T-helper 9 cell (primary cell): ENCODE measurements around the gene UTS2B.
"Not testable (repeated sequence)": the region's sequence is repeated elsewhere in the genome, so short reads cannot be mapped to it uniquely, and the experiment has no call there.

Experiments
- DNase-seq: peaks from one replicate; pipeline ENCODE4 v3.0.0-alpha.2; 2020

The UTS2B gene

GRCh38 chr3:191275244-191275643, 55.1 kb downstream of the UTS2B start:
- DNase-seq, result not testable (repeated sequence)

DNA sequence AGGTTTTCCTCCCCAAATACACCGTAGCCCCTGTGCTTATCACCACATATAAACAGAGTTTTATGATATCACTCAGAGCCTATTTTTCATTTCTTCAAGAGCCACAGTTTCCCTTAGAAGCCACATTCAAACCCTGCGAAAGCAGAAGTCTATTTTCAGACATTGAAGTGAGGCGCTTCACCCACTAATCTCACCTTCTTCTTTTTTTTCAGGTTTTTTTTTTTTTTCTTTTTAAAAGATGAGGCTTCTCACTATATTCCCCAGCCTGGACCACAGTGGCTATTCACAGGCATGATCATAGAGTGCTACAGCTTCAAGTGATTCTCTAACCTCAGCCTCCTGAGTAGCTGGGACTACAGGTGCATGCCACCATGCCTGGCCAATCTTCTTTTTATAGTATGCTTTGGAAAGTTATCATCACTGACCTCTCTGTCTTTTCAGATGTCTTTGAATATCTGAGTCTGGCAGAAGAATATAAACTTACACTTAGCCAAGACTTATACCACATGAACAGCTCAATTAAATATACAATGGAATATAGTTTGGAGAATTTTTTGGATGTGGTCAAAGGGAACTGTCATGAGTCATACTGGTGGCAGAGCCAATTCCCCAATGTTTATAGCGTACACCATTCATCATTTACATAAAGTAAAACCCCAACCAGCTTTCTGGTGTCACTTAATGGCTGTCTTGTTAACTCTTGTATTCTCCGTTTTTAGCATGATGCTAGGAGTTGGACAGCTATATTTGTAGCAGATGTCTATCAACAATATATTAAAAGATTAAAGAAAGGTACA, 60.8 kb downstream of the UTS2B start:
- DNase-seq, result no peak

- no peak for DNase-seq
Measured at GRCh38 chr3:191268737-191269136, 61.6 kb downstream of the UTS2B start.

GRCh38 chr3:191263850-191264249, 66.5 kb downstream of the UTS2B start:
- no peak for DNase-seq

- DNase-seq, result no peak
Measured at GRCh38 chr3:191263365-191263764, 67.0 kb downstream of the UTS2B start.

DNA sequence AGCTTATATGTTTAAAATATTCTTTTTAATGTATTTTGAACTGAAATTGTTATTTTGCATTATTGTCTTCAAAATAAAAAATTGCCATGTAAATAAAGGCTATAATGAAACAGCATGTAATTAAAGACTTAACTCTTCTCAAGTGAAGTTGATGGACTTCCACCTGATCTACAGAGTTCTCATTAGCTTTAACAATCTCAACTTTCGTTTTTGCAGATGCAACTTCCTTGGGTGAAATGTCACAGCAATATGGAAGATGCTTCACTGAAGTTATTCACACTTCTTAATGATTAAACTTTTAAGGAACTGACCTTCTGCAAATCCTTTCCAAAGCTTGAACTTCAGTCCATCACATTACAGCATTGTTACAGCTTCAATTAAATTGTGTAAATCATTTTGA, 67.7 kb downstream of the UTS2B start:
- DNase-seq, result no peak

GRCh38 chr3:191261304-191261638, 69.1 kb downstream of the UTS2B start:
- DNase-seq, result no peak

DNA sequence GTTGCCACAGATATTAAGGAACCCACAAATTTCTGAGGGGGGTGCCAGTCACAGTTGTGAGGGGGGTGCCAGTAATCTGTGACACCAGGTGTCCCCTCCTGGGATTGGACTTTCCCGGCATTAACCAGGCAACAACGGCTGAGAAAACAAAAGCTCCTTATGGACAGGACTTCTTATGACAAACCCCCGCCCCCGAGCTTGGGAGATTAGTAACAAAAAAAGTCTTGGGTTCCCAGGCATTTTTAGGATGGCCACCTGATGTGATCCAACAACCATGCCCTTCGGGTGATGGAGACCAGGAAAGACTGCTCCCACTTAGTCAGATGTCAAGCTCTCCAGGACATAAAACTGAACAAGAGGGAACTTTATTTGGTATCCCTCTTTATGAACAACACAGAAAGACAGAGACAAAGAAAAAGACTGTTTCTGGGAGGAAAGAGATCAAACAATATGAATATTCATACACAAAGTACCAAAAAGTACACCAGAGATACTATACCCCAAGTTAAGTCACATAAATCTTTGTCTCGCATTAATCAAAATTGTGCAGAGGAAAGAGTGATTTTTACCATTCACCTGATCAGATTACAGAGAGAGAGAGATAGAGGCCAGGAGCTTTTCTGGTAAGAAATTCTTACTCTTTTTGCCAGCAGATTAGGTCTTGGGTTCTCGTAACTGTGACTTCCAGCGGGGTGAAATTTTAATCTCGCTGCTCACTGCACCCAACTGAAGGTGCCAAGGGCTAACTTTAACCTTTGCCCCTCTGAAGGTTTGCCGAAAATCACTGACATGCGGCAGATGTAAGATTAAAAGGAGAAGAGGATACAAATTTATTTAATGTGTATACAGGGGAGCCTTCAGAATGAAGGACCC, 69.7 kb downstream of the UTS2B start:
- no peak for DNase-seq

- no peak for DNase-seq
Measured at GRCh38 chr3:191259486-191259885, 70.8 kb downstream of the UTS2B start.

- no peak for DNase-seq
Measured at GRCh38 chr3:191257286-191257685, 73.0 kb downstream of the UTS2B start.

DNA sequence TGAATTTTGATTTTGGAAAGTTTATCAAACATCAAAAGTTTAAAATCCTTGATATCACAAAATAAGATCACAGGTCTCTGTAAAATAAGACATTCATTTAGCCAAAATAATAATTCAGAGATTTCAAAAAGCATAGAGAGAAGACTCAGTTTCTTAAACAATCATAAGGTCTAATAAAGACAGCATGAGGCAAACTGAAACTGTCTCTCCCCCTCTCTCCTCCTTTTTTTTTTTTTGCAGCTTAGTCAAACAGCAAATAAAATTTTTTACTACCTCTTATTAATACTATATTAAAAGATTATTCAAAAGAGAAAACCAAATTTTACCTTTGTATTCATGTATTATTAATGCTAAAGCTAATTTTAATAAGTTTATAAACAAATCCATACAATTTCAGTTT, 73.9 kb downstream of the UTS2B start:
- no peak for DNase-seq

- DNase-seq, result no peak
Measured at GRCh38 chr3:191255156-191255555, 75.2 kb downstream of the UTS2B start.

DNA sequence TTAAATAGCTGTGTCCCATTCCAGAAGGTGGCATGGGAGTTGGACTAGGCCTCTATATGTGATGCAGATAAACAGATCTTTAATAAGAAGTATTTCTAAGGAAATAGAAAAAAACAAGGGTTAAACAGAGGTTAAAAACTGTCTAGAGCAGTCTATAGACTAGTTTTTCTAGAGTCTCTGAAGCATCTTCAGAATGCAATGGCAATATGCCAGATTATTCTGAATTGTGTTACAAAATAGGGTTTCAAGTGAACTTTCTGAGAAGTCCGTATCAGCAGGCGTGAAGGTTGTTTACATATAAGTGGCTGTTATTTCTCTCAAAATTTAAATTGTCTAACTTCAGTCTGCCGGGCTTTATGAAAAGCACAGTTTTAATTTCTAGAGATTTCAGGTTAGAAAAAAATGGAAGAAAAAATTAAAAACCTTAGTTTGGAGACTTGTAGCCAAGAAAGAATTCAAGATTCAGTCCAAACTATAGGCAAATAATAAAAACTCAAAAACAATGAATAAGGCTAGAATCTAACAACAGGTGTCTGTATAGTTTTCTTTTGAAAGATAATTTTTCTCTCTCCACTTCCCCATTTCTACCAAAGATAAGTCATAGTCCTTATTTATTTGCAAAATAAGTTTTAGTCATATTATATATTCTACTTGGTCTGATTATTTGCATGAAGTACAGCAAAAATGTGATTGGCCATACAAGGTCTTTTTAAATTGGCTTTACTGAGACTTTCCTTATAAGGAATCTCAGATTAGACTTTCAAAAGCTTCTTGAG, 76.0 kb downstream of the UTS2B start:
- DNase-seq, result no peak

DNA sequence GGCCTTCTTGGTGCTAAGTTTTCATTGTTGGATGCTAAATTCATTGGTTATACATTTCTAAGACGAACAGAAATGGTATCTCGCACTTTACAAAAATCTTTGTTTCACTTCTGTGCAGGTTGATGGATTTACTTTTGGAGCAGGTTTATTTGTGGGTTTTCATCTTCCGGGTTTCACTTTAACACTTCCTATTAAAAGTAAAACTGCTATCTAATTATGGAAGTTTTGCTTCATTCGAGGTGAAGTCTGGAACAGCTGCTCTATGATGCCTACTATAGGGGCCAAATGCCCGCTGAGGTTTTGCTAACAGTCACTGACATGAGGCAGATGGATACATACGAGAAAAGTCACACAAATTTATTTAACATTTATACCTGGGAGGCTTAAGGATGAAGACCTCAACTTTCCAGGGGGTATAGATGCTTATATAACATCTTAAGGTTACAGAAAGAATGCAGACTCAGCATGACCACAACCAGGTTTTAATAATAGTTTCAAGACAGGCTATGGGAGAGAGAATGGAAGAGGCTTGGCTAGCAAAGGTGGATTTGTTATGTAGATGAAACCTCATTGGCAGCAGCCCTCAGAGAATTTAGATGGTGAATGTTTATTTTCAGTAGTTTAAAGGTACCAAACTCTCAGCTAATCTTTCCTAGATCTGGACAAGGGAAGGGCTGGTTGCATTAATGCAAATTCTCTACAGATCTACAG, 77.1 kb downstream of the UTS2B start:
- no peak for DNase-seq

GRCh38 chr3:191246630-191247029, 83.7 kb downstream of the UTS2B start:
- DNase-seq, result no peak

DNA sequence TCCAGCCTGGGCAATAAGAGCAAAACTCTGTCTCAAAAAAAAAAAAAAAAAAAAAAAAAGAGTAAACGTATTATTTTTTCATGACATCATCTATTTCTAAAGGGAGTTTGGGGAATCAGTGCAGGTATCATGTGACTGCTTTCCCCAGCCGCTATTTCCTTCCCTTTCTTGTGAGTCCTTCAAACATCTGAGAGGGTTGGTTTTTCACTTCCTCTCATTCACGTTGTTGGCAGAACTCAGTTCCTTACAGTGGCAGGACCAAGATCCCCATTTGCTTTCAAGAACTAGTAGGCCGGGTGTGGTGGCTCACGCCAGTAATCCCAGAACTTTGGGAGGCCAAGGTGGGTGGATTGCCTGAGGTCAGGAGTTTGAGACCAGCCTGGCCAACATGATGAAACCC, 84.3 kb downstream of the UTS2B start:
- DNase-seq, result not testable (repeated sequence)

DNA sequence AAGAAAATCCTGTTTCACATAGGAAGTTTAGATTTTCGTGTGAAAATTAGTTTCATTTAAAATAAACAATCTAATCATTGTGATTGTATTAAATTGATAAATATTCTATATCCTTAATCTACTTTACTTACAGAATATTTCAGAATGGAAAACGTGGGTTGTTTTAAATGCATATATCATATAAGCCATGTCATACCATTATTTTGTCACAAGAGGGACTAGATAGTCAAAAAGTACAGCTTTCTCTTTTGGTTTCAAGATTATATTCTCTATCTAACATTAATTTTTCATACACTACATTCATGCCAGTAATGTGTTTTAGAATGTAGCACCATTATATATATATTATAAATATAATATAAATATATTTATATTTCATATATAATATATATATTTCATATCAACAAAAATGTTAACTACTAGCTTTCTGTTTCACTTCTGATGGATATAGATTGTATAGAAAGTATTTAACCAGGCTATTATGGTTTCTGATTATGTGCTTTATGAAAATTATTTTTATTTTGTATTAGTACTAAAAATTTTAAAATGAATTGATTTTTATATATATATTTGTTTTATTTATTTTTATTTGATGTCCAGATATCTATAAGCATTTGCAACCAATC, 86.0 kb downstream of the UTS2B start:
- DNase-seq, result no peak

GRCh38 chr3:191240486-191240885, 89.8 kb downstream of the UTS2B start:
- no peak for DNase-seq

DNA sequence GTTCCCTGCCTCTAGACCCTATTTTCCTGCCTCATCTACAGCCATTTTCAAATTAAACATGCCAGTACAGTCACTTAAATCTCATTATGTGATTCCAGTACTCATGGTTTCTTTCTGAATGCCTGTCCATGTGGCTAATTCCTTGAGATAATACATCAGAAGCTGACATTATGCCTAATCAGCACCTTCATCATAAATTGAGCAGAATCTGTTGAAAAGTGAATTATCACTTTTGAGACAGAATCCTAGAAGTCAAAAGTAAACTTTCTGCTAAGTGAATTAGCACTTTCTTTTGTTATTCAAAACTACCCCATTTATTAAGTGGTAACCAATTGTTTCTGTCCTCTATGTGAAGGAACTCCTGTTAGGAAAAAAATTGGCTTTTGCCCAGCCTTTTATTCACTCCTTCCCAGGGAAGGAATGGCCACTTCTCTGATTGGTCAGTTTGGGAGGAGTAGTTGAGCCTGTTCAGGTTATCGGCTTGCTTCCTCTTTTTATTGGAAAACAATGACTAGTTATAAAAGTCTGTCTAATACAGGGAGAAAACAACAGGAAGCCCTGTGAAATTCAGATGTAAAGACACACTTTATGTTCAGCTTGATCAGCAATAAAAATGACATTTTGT, 90.8 kb downstream of the UTS2B start:
- DNase-seq, result no peak

DNA sequence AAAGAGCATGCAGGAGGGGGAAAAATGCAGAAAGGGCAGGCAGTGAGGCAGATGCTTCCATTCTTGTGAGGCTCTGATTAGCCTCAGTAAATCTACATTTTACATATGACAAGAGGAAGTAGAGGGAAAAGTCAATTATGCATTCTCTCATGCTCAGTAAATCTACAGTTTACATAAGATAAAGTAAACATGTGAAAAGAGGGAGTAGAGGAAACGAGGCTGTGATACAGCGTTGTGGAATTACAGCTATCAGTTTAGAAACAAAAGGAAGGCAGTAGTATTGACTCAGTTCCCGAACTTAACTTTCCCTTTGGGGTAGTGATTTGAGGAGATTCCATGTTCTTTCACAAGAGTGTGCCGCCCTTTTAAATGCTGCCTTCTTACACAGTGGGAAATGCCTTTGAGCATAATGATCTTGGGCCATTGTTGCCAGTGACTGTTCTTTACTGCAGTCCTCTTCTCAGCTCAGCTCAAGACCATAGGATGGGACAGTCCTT, 92.0 kb downstream of the UTS2B start:
- no peak for DNase-seq

GRCh38 chr3:191237047-191237882, 93.1 kb downstream of the UTS2B start:
- DNase-seq, result no peak
